C4-2B (cell line): ENCODE results near the gene CFAP54.
A peak's percentile ranks its signal among the peaks of the same experiment; 100 is the strongest.
"Not testable (repeated sequence)": the region's sequence is repeated elsewhere in the genome, so short reads cannot be mapped to it uniquely, and the experiment has no call there.

Experiments used
- H3K27ac ChIP-seq: fragments of 450-650 bp; 2 replicates; pipeline ENCODE4 v1.5.1; 2017
- ZFX ChIP-seq: fragments of 450-650 bp; IDR thresholded peaks from 2 replicates; pipeline ENCODE4 v1.6.1; 2017
- TF ChIP-seq, protein P1 (sequence below): fragments of 450-650 bp; conservative IDR thresholded peaks from 2 replicates; pipeline ENCODE4 v1.5.1; 2017; ENCODE audit warnings: mild to moderate bottlenecking

CFAP54 gene

DNA sequence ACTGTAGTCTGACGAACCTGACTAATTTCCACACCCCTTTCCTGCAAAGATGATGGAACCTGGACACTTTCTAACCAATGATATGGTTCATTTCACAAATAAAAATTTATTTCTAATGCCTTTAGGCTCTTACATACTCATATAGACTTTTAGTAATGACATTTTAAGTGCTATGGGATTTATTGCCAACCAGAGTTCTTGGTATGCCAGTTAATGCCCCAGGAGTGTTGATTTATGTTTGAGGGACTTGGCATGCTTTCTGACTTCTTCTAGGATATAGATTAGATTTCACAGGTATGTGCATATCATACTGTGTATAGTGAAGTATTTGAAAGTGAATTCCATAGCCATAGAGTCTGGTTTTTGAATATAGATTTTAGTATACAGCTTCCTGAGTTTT, 159.5 kb downstream of the CFAP54 start:
- TF ChIP-seq, protein P1, sequence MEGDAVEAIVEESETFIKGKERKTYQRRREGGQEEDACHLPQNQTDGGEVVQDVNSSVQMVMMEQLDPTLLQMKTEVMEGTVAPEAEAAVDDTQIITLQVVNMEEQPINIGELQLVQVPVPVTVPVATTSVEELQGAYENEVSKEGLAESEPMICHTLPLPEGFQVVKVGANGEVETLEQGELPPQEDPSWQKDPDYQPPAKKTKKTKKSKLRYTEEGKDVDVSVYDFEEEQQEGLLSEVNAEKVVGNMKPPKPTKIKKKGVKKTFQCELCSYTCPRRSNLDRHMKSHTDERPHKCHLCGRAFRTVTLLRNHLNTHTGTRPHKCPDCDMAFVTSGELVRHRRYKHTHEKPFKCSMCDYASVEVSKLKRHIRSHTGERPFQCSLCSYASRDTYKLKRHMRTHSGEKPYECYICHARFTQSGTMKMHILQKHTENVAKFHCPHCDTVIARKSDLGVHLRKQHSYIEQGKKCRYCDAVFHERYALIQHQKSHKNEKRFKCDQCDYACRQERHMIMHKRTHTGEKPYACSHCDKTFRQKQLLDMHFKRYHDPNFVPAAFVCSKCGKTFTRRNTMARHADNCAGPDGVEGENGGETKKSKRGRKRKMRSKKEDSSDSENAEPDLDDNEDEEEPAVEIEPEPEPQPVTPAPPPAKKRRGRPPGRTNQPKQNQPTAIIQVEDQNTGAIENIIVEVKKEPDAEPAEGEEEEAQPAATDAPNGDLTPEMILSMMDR = no peak
- TF ChIP-seq ZFX = no peak
- H3K27ac ChIP-seq = no peak overlapping the region

DNA sequence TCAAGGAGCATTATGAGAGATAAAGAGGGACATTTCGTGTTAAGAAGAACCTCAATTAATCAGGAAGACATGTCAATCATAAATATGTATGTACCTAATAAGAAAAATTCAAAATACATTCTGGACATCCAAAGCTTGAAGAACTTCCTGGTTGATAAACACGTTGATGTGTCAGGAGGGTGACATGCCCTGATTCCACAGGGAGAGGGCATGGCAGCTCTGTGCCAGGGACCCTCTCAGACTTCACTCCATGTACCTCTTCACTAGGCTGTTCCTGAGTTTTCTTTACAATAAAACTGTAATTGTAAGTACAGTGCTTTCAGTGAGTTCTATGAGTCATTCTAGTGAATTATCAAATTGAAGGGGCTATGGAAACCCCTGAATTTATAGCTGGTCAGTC, 163.5 kb downstream of the CFAP54 start:
- no peak for TF ChIP-seq ZFX
- TF ChIP-seq, protein P1 = no peak
- no peak overlapping the region for H3K27ac ChIP-seq

DNA sequence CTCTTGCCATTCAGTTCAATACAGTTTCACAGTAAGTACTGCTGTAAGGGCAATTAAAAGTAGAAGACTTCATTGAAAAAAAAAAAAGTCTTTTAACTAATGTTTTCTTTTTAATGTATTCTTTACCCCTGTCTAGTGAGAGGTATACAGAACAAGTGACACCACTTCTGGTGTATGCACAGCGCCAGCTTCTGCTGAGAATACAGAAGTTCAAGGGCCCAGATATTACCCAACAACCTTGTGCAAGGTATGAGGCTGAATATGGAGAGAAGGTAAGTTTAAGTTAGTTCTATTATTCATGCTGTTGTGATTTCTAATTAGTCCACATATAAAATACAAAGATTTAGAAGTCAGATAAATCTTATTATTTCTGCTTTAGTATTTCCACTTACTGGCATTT, 168.7 kb downstream of the CFAP54 start:
- TF ChIP-seq, protein P1 = peak; percentile 32
- no peak for TF ChIP-seq ZFX
- H3K27ac ChIP-seq = no peak overlapping the region

DNA sequence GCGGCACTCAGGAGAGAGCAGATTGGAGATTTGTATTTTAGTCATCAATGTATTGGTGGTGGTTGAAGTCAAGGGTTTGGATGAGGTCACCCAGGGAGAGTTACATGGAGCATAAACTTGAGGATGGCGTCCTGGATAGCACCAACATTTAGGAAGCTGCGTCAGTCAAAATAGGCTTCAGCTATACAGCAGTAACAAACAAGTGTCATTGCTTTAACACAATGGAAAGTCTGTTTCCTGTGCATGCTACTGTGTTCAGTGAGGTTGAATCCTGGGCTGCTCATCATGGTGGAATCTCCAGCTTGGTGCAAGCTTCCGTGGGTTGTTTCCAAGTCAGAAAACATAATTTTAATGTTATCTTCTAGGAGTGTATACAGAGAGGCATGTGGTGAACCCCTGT, 180.4 kb downstream of the CFAP54 start:
- no peak for TF ChIP-seq ZFX
- TF ChIP-seq, protein P1 = no peak
- H3K27ac ChIP-seq = no peak overlapping the region

DNA sequence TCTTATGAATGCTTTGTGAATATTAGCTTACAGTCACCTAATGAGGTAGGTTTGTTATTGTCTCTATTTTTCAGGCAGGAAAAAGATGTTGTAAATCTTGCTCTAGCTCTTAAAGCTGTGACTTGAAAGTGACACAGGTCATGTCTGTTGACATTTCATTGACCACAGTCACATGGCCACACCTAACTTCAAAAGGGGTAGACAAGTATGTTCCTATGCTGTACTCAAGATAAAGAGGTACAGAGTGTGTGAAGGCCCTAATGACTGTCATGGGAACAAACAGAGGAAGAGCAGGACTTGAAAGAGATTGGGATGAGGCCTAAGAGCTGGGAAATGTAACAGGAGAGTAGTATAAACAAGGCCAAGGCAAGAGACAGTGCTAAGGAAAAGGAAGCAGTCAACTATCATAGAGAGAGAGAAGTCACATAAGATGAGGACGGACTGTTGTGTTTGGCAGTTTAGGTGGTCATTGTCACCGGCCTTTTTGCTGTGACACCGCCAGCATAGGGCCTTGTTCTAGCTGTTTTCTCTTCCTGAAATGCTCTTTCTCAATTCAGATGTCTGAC, 181.0 kb downstream of the CFAP54 start:
- TF ChIP-seq, protein P1 = no peak
- no peak overlapping the region for H3K27ac ChIP-seq

DNA sequence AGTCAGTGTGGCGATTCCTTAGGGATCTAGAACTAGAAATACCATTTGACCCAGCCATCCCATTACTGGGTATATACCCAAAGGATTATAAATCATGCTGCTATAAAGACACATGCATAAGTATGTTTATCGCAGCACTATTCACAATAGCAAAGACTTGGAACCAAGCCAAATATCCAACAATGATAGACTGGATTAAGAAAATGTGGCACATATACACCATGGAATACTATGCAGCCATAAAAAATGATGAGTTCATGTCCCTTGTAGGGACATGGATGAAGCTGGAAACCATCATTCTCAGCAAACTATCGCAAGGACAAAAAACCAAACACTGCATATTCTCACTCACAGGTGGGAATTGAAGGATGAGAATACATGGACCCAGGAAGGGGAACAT, 186.1 kb downstream of the CFAP54 start:
- H3K27ac ChIP-seq = not testable (repeated sequence)

DNA sequence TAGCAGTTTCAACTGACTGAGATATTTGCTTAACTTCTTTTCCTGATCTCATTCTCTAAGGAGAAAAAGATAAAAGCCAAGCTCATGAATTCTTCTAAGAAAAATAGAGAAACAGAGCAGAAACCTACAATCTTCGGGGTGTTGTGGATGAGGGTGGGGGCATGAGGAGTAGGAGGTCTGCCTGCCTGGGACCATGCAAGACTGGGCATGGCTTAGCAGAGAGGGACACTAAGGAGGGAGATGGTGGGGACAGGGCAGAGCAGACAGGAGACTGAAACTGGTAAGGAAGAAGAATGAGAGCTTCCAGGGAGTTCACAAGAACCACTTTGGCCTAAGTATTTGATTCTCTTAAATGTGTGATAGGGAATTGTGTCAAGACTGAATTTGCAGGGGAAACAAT, 188.0 kb downstream of the CFAP54 start:
- TF ChIP-seq, protein P1 = no peak
- no peak for TF ChIP-seq ZFX

DNA sequence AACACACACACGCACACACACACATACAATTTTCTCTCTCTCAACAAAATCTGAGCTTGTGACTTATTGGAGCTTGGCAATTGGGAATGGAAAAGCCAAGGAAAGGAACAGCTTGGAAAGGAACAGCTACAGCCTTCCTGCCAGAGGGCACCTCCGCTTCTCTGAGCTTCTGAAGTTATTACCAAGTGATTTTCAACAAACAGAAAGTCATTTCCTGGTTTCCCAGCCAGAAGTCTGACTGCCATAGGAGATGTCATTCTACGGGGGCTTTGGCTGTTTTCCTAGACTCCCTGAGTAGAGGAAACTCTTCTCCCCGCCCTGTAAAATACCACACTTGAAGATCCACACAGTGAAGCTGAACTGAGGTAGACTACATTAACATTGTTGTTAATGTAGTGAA, 198.3 kb downstream of the CFAP54 start:
- H3K27ac ChIP-seq = no peak overlapping the region
- no peak for TF ChIP-seq ZFX

More for the DNA sequence above, 188.0 kb downstream of the CFAP54 start:
- H3K27ac ChIP-seq = no peak overlapping the region

DNA sequence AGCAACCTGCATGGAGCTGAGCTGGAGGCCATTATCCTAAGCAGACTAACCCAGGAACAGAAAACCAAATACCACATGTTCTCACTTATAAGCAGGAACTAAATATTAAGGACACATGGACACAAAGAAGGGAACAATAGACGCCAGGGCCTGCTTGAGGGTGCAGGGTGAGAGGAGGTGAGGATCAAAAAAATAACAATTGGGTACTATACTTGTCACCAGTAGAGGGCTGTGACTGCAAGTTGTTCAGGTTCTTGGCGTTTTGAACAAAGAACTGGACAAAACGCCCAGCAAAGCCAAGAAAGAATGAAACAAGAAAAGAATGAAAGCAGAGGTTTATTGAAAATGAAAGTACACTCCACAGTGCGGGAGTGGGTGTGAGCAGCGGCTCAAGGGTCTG, 209.1 kb downstream of the CFAP54 start:
- H3K27ac ChIP-seq = no peak overlapping the region
- TF ChIP-seq ZFX = no peak
- TF ChIP-seq, protein P1 = peak; percentile 49
